A549 (cell line): Measurements from ENCODE around the gene SLC13A5. TPM values are rescaled to one million over a fixed set of nuclear protein-coding genes. Genes with fewer than 3 reads are reported as not detected.

ENCODE experiments used
- ATAC-seq, 2 experiments: fragments of 200-7000 bp in 1 of 2; fragments of >200 bp in 1 of 2; cut with Nextera tagmentation in 1 of 2; cut with Tn5 transposase in 1 of 2; 3 replicates each; pipeline versions ENCODE4 v1.8.0 to v1.9.1; 2018 to 2020; ENCODE audit warnings: mild to moderate bottlenecking in 1 of 2, moderate library complexity in 1 of 2
- CTCF ChIA-PET: fragments of 300-600 bp; sonication (Branson Sonifier 250); formaldehyde crosslinking; extraction: SDS; loops from one replicate; lab custom pipeline; 2021; ENCODE audit warnings: antibody characterized with exemption, inconsistent platforms; lab: Yijun Ruan, JAX
- POLR2A ChIA-PET: fragments of 350-600 bp; formaldehyde crosslinking; extraction: SDS; loops from one replicate; lab custom pipeline; 2021; ENCODE audit warnings: antibody characterized with exemption, inconsistent platforms; lab: Yijun Ruan, JAX
- DNase-seq, 2 experiments: peaks; one replicate each; pipeline versions ENCODE4 v3.0.0 to v3.0.0-alpha.2; 2011 to 2016; ENCODE audit warnings: low read depth in 1 of 2, low spot score in 1 of 2
- FAIRE-seq: peaks from 2 replicates; lab custom pipeline; 2011; peaks lifted over from hg19 to GRCh38; lab: Jason Lieb, UNC
- H3K27ac ChIP-seq, 2 experiments: fragments of >200 bp; sonication (Bioruptor Twin); formaldehyde crosslinking; 3 replicates each; pipeline ENCODE4 v1.5.1; 2016 to 2017
- H3K4me1 ChIP-seq: fragments of >200 bp; sonication (Bioruptor Twin); formaldehyde crosslinking; 3 replicates; pipeline ENCODE4 v1.6.1; 2016
- H3K4me2 ChIP-seq: fragments of >200 bp; sonication (Bioruptor Twin); formaldehyde crosslinking; 3 replicates; pipeline ENCODE4 v1.6.1; 2016
- H3K4me3 ChIP-seq: fragments of >200 bp; sonication (Bioruptor Twin); formaldehyde crosslinking; 3 replicates; pipeline ENCODE4 v1.5.1; 2016
- H3K9me3 ChIP-seq: fragments of >200 bp; sonication (Bioruptor Twin); formaldehyde crosslinking; 3 replicates; pipeline ENCODE4 v1.6.1; 2016
- ATOH8 ChIP-seq: fragments of 250-450 bp; sonication (Bioruptor Pico); IDR thresholded peaks from 2 replicates; pipeline ENCODE4 v1.5.0; 2020; ENCODE audit warnings: low read depth, mild to moderate bottlenecking, moderate library complexity
- BCL3 ChIP-seq: fragments of >200 bp; sonication (Bioruptor Twin); formaldehyde crosslinking; IDR thresholded peaks from 3 replicates; pipeline ENCODE4 v1.6.1; 2016
- BHLHE40 ChIP-seq: IDR thresholded peaks from 2 replicates; pipeline ENCODE4 v1.6.1; 2012; ENCODE audit warnings: low read depth, low read length, inconsistent platforms
- CEBPB ChIP-seq, 2 experiments: fragments of >200 bp in 1 of 2; sonication (Bioruptor Twin) in 1 of 2; formaldehyde crosslinking in 1 of 2; IDR thresholded peaks; 2 replicates each; pipeline ENCODE4 v1.6.1; 2012 to 2016
- CHD2 ChIP-seq: fragments of 150-350 bp; IDR thresholded peaks from 2 replicates; pipeline ENCODE4 v1.6.1; 2014; ENCODE audit warnings: low read length; ENCODE audit not compliant: partially characterized antibody
- CHD4 ChIP-seq: fragments of 200-600 bp; sonication (generic); IDR thresholded peaks from 2 replicates; pipeline ENCODE4 v1.6.1; 2016; ENCODE audit warnings: antibody characterized with exemption, mild to moderate bottlenecking, borderline replicate concordance
- E2F6 ChIP-seq: IDR thresholded peaks from 2 replicates; pipeline ENCODE4 v1.6.1; 2012; ENCODE audit warnings: low read depth, borderline replicate concordance
- ELK1 ChIP-seq: fragments of 150-350 bp; IDR thresholded peaks from 2 replicates; pipeline ENCODE4 v1.6.1; 2014; ENCODE audit warnings: low read depth, mild to moderate bottlenecking, low read length
- EP300 ChIP-seq, 2 experiments: fragments of >200 bp; sonication (Bioruptor Twin); formaldehyde crosslinking; IDR thresholded peaks; 2 replicates in 1 of 2; 3 replicates in 1 of 2; pipeline ENCODE4 v1.6.1; 2016 to 2017
- MAZ ChIP-seq: fragments of 150-350 bp; IDR thresholded peaks from 2 replicates; pipeline ENCODE4 v1.6.1; 2014; ENCODE audit warnings: antibody characterized with exemption, low read depth, low read length, borderline replicate concordance
- POLR2AphosphoS2 ChIP-seq: conservative IDR thresholded peaks from 2 replicates; pipeline ENCODE4 v1.6.1; 2012; ENCODE audit warnings: low read length, improper control_type of control experiment, inconsistent platforms
- RAD21 ChIP-seq, 2 experiments: fragments of >200 bp in 1 of 2; sonication (Bioruptor Twin) in 1 of 2; formaldehyde crosslinking in 1 of 2; IDR thresholded peaks in 1 of 2; conservative IDR thresholded peaks in 1 of 2; 2 replicates in 1 of 2; 3 replicates in 1 of 2; pipeline ENCODE4 v1.6.1; 2012 to 2018; ENCODE audit warnings: inconsistent platforms in 1 of 2
- RARB ChIP-seq: fragments of 250-450 bp; sonication (Bioruptor Pico); IDR thresholded peaks from 2 replicates; pipeline ENCODE4 v1.8.0; 2021; ENCODE audit warnings: mild to moderate bottlenecking, moderate library complexity
- SMC3 ChIP-seq: fragments of >200 bp; sonication (Bioruptor Twin); formaldehyde crosslinking; IDR thresholded peaks from 3 replicates; pipeline ENCODE4 v1.6.1; 2018; ENCODE audit warnings: inconsistent platforms
- SREBF2 ChIP-seq: fragments of 450-650 bp; IDR thresholded peaks from 2 replicates; pipeline ENCODE4 v1.6.1; 2014; ENCODE audit warnings: mild to moderate bottlenecking, moderate library complexity
- TFCP2L1 ChIP-seq: fragments of 250-450 bp; sonication (Bioruptor Pico); IDR thresholded peaks from 2 replicates; pipeline ENCODE4 v1.5.0; 2021; ENCODE audit warnings: mild to moderate bottlenecking
- TP53 ChIP-seq: fragments of 250-450 bp; sonication (Bioruptor Pico); IDR thresholded peaks from 2 replicates; pipeline ENCODE4 v1.5.0; 2021; ENCODE audit warnings: mild to moderate bottlenecking, moderate library complexity
- USF2 ChIP-seq: fragments of 450-650 bp; IDR thresholded peaks from 2 replicates; pipeline ENCODE4 v1.6.1; 2014; ENCODE audit warnings: antibody characterized with exemption
- ZNF302 ChIP-seq: fragments of 250-450 bp; sonication (Bioruptor Pico); IDR thresholded peaks from 2 replicates; pipeline ENCODE4 v1.9.0; 2021; ENCODE audit warnings: inconsistent platforms, mild to moderate bottlenecking, moderate library complexity
- ZSCAN20 ChIP-seq: fragments of 250-450 bp; sonication (Bioruptor Pico); IDR thresholded peaks from 2 replicates; pipeline ENCODE4 v1.8.0; 2022; ENCODE audit warnings: mild to moderate bottlenecking, moderate library complexity
- WGBS: methylation state at CpG from one replicate; pipeline ENCODE4 v1.1.6; 2017; ENCODE audit errors: missing lambda C conversion rate; 5-methylcytosine and 5-hydroxymethylcytosine counted together
- polyA plus RNA-seq, 4 experiments: library from polyadenylated mRNA; depleted of rRNA in 3 of 4; stranded (reverse); fragments of >200 nt; fragmentation: RNase III in 1 of 4; extraction: RNeasy Plus Mini Kit Qiagen cat#74134 plus additional on column Dnase treatment in 1 of 4; gene quantifications; 2 replicates in 3 of 4; 3 replicates in 1 of 4; pipeline ENCODE4 v1.2.3, GENCODE V29; 2011 to 2017

SLC13A5 gene
- polyA plus RNA-seq, 2 of the 4 experiments (the other 2 are of a cell fraction), result 0.15 to 0.26 TPM

- H3K9me3 ChIP-seq, result no peaks in the 10 kb centered on the region
- DNase-seq (no peak), FAIRE-seq (no peak), ATAC-seq (no peak)
- H3K4me2 ChIP-seq, result no peak overlapping the region
- no peak overlapping the region for H3K27ac ChIP-seq
- H3K4me1 ChIP-seq, result no peaks in the 10 kb centered on the region
- ChIA-PET CTCF (interaction anchor here (0.6 to 2.0 kb wide), 6 partner anchors 9 to 207 kb away, joined by 3 to 8 read pairs (median 4); no protein-coding TSS in a partner anchor), POLR2A (no interaction called here)
- no peak overlapping the region for H3K4me3 ChIP-seq
- WGBS, result 61% methylated on average over 8 of the region's 8 CpGs
- no peak for TF ChIP-seq MAZ
- TF ChIP-seq ZNF302 (CRISPR knock-in tag), result no peak
- no peak for TF ChIP-seq ELK1
- no peak for TF ChIP-seq USF2
- TF ChIP-seq BHLHE40, result no peak
- TF ChIP-seq CHD2, result no peak
- no peak for TF ChIP-seq SMC3
- no peak for TF ChIP-seq EP300 (IDR thresholded peaks at IDR 0.05)
- TF ChIP-seq CEBPB (IDR thresholded peaks at IDR 0.05), result no peak
- TF ChIP-seq TP53 (CRISPR knock-in tag), result no peak
- TF ChIP-seq ATOH8, result no peak
- TF ChIP-seq POLR2AphosphoS2, result no peak
- no peak for TF ChIP-seq ZSCAN20 (CRISPR knock-in tag)
- no peak for TF ChIP-seq RARB (CRISPR knock-in tag)
- TF ChIP-seq SREBF2, result no peak
- TF ChIP-seq TFCP2L1 (CRISPR knock-in tag), result no peak
Observed at GRCh38 chr17:6706996-6707395, 6.2 kb downstream of the SLC13A5 start.

- Histone ChIP-seq H3K27ac (no peak overlapping the region), H3K4me1 (no peaks in the 10 kb centered on the region), H3K4me2 (no peak overlapping the region), H3K4me3 (no peak overlapping the region), H3K9me3 (no peaks in the 10 kb centered on the region)
- POLR2A ChIA-PET, result interaction anchor here (0.6 kb wide), 1 partner anchor 16 kb away, joined by 7 read pairs; no protein-coding TSS in a partner anchor
- FAIRE-seq (no peak), ATAC-seq (no peak), DNase-seq (no peak)
- no peak for TF ChIP-seq RAD21 (conservative IDR thresholded peaks at IDR 0.05 in 1 of 2, IDR thresholded peaks at IDR 0.05 in 1 of 2)
- no peak for TF ChIP-seq MAZ
- TF ChIP-seq CHD4, result no peak
- no peak for TF ChIP-seq E2F6
- TF ChIP-seq SMC3, result no peak
- TF ChIP-seq BCL3, result no peak
- CTCF ChIA-PET, result interaction anchor here (0.7 to 2.0 kb wide), 5 partner anchors 9 to 136 kb away, joined by 3 to 8 read pairs (median 3); no protein-coding TSS in a partner anchor
- 63% methylated on average over 13 of the region's 14 CpGs for WGBS
Observed at GRCh38 chr17:6706499-6706898, 6.7 kb downstream of the SLC13A5 start.
